CD4-positive, alpha-beta T cell (primary cell): Measurements from ENCODE around the gene MYH14. TPM values are rescaled to one million over a fixed set of nuclear protein-coding genes. Genes with fewer than 3 reads are reported as not detected.

Experiments used
- ATAC-seq: fragments of 200-7000 bp; cut with Tn5 transposase; one replicate; pipeline ENCODE4 v1.10.0; 2022; ENCODE audit warnings: mild to moderate bottlenecking; ENCODE audit not compliant: poor library complexity
- CTCF ChIA-PET: fragments of 350-600 bp; sonication (Branson Sonifier 250); formaldehyde crosslinking; loops from one replicate; lab custom pipeline; 2021; ENCODE audit warnings: antibody characterized with exemption, inconsistent platforms; lab: Charles Lee
- POLR2A ChIA-PET: fragments of 350-600 bp; sonication (Branson Sonifier 250); formaldehyde crosslinking; loops from one replicate; lab custom pipeline; 2021; ENCODE audit warnings: antibody characterized with exemption, inconsistent platforms; lab: Charles Lee
- DNase-seq, 14 experiments: peaks; one replicate each; pipeline ENCODE4 v3.0.0-alpha.2; 2013 to 2020; ENCODE audit warnings: mixed read lengths in 2 of 14
- H3K27ac ChIP-seq, 2 donors: one replicate each; pipeline versions ENCODE4 v1.5.1 to v1.7.0; 2013; ENCODE audit warnings: low read length in 2 of 2, low read depth in 1 of 2, mild to moderate bottlenecking in 1 of 2
- H3K27me3 ChIP-seq, 2 experiments: 1 replicate in 1 of 2; 2 replicates in 1 of 2; pipeline versions ENCODE4 v1.6.1 to v1.7.0; 2013; ENCODE audit warnings: low read length in 2 of 2, control low read depth in 1 of 2, mild to moderate bottlenecking in 1 of 2, moderate library complexity in 1 of 2; ENCODE audit not compliant: insufficient read depth in 2 of 2, control insufficient read depth in 1 of 2
- H3K36me3 ChIP-seq: one replicate; pipeline ENCODE4 v1.6.1; 2013; ENCODE audit warnings: low read length, control low read depth; ENCODE audit not compliant: insufficient read depth
- H3K4me1 ChIP-seq: one replicate; pipeline ENCODE4 v1.6.1; 2013; ENCODE audit warnings: low read length, control low read depth; ENCODE audit not compliant: insufficient read depth
- H3K4me3 ChIP-seq: one replicate; pipeline ENCODE4 v1.5.1; 2013; ENCODE audit warnings: mild to moderate bottlenecking, low read length, moderate library complexity
- H3K9me3 ChIP-seq, 2 experiments: 1 replicate in 1 of 2; 2 replicates in 1 of 2; pipeline versions ENCODE4 v1.6.1 to v1.7.0; 2013; ENCODE audit warnings: low read length in 2 of 2, mild to moderate bottlenecking in 2 of 2, control low read depth in 1 of 2, moderate library complexity in 1 of 2; ENCODE audit not compliant: control insufficient read depth in 1 of 2, insufficient read depth in 1 of 2
- H3K27ac Mint-ChIP-seq: one replicate; pipeline ENCODE4 v1.8.0; 2020; ENCODE audit warnings: mixed read lengths
- H3K27me3 Mint-ChIP-seq: one replicate; pipeline ENCODE4 v1.8.0; 2021; ENCODE audit warnings: mixed read lengths
- H3K36me3 Mint-ChIP-seq: one replicate; pipeline ENCODE4 v1.8.0; 2021; ENCODE audit warnings: low read depth, mixed read lengths
- H3K4me1 Mint-ChIP-seq: one replicate; pipeline ENCODE4 v1.8.0; 2021; ENCODE audit warnings: low read depth, mixed read lengths
- H3K4me3 Mint-ChIP-seq: one replicate; pipeline ENCODE4 v1.8.0; 2020; ENCODE audit warnings: mild to moderate bottlenecking, mixed read lengths
- H3K9me3 Mint-ChIP-seq: one replicate; pipeline ENCODE4 v1.8.0; 2020; ENCODE audit warnings: mixed read lengths
- CTCF ChIP-seq: fragments of 200-600 bp; IDR thresholded peaks from one replicate; pipeline ENCODE4 v1.8.0; 2022; ENCODE audit warnings: antibody characterized with exemption, mild to moderate bottlenecking
- intact Hi-C, 2 experiments: fragments of 100-400 bp; cut with DNase I in 1 of 2; cut with micrococcal nuclease in 1 of 2; formaldehyde crosslinking; loops; one replicate each; pipeline versions ENCODE4 v1.15.1 to v1.9.0; 2023 to 2025; cut with DNase I, micrococcal nuclease
- total RNA-seq, 174 experiments: library from RNA in 2 of 174; stranded (reverse) in 2 of 174; gene quantifications; one replicate each; pipeline ENCODE4 v1.2.3 and lab custom pipeline; 2021 to 2026

MYH14 gene
- total RNA-seq, 2 experiments from 2014 or later = not detected

DNA sequence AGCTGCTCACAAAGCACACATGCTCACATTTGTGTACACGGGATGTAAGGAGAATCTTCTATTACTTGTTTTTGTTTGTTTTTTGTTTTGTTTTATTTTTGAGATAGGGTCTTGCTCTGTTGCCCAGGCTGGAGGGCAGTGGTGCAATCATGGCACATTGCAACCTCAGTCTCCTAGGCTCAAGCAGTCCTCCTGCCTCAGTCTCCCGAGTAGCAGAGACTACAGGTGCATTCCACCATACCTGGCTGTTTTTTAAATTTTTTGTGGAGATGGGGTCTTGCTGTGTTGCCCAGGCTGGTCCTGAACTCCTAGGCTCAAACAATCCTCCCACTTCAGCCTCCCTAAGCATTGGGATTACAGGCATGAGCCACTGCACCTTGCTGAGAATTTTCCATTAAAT is 83.9 kb downstream of the MYH14 start:
- ATAC-seq (no peak), DNase-seq (no peak)
- H3K4me1 Mint-ChIP-seq = no peaks in the 10 kb centered on the region
- no peak overlapping the region for H3K27ac Mint-ChIP-seq
- Histone ChIP-seq H3K27me3 (peaks cover 19 to 20% of the 10 kb centered on the region in 2 experiments), H3K9me3 (peaks cover 14 to 35% of the 10 kb centered on the region in 2 experiments), H3K27ac (no peak overlapping the region), H3K36me3 (no peaks in the 10 kb centered on the region), H3K4me1 (no peaks in the 10 kb centered on the region), H3K4me3 (no peak overlapping the region)
- TF ChIP-seq CTCF = no peak
- H3K4me3 Mint-ChIP-seq = no peak overlapping the region
- ChIA-PET CTCF (no interaction called here), POLR2A (no interaction called here)
- peaks cover 46% of the 10 kb centered on the region for H3K27me3 Mint-ChIP-seq
- intact Hi-C loops = no loop called here
- no peaks in the 10 kb centered on the region for H3K36me3 Mint-ChIP-seq
- H3K9me3 Mint-ChIP-seq = peaks cover 5% of the 10 kb centered on the region

GRCh38 chr19:50288954-50289353 is 85.5 kb downstream of the MYH14 start:
- no peaks in the 10 kb centered on the region for H3K4me1 ChIP-seq
- H3K36me3 Mint-ChIP-seq = no peaks in the 10 kb centered on the region
- no peaks in the 10 kb centered on the region for H3K36me3 ChIP-seq
- ATAC-seq = no peak
- no peak overlapping the region for H3K4me3 ChIP-seq
- ChIA-PET POLR2A (no interaction called here), CTCF (no interaction called here)
- no peak overlapping the region for H3K27ac ChIP-seq
- peaks cover 5% of the 10 kb centered on the region for H3K9me3 Mint-ChIP-seq
- peaks cover 14 to 45% of the 10 kb centered on the region in 2 experiments for H3K9me3 ChIP-seq
- TF ChIP-seq CTCF = no peak
- peaks cover 20 to 22% of the 10 kb centered on the region in 2 experiments for H3K27me3 ChIP-seq
- H3K27ac Mint-ChIP-seq = no peak overlapping the region
- peaks cover 56% of the 10 kb centered on the region for H3K27me3 Mint-ChIP-seq
- DNase-seq = no peak
- H3K4me3 Mint-ChIP-seq = no peak overlapping the region
- intact Hi-C loops = no loop called here
- H3K4me1 Mint-ChIP-seq = no peaks in the 10 kb centered on the region

- intact Hi-C loops = no loop called here
- H3K4me3 Mint-ChIP-seq = no peak overlapping the region
- no peak for ATAC-seq
- ChIA-PET CTCF (no interaction called here), POLR2A (no interaction called here)
- Histone ChIP-seq H3K4me1 (no peaks in the 10 kb centered on the region), H3K36me3 (no peaks in the 10 kb centered on the region), H3K9me3 (peaks cover 14 to 45% of the 10 kb centered on the region in 2 experiments), H3K27me3 (peaks cover 20 to 22% of the 10 kb centered on the region in 2 experiments), H3K4me3 (no peak overlapping the region), H3K27ac (no peak overlapping the region)
- TF ChIP-seq CTCF = no peak
- H3K4me1 Mint-ChIP-seq = no peaks in the 10 kb centered on the region
- H3K9me3 Mint-ChIP-seq = peaks cover 5% of the 10 kb centered on the region
- H3K27ac Mint-ChIP-seq = no peak overlapping the region
- no peak for DNase-seq
- no peaks in the 10 kb centered on the region for H3K36me3 Mint-ChIP-seq
- peaks cover 58% of the 10 kb centered on the region for H3K27me3 Mint-ChIP-seq
Observed at GRCh38 chr19:50290011-50290410, 86.6 kb downstream of the MYH14 start.
